NCI-H2196 treated with DMSO at 0.1 percent for 48 hours (cell line): ENCODE results near the gene HIGD2B.
"Not testable (repeated sequence)": the region's sequence is repeated elsewhere in the genome, so short reads cannot be mapped to it uniquely, and the experiment has no call there.

Experiments
- DNase-seq: peaks from one replicate; lab custom pipeline; 2025; ENCODE audit not compliant: unreplicated experiment; lab: John Stamatoyannopoulos, UW

HIGD2B gene

DNA sequence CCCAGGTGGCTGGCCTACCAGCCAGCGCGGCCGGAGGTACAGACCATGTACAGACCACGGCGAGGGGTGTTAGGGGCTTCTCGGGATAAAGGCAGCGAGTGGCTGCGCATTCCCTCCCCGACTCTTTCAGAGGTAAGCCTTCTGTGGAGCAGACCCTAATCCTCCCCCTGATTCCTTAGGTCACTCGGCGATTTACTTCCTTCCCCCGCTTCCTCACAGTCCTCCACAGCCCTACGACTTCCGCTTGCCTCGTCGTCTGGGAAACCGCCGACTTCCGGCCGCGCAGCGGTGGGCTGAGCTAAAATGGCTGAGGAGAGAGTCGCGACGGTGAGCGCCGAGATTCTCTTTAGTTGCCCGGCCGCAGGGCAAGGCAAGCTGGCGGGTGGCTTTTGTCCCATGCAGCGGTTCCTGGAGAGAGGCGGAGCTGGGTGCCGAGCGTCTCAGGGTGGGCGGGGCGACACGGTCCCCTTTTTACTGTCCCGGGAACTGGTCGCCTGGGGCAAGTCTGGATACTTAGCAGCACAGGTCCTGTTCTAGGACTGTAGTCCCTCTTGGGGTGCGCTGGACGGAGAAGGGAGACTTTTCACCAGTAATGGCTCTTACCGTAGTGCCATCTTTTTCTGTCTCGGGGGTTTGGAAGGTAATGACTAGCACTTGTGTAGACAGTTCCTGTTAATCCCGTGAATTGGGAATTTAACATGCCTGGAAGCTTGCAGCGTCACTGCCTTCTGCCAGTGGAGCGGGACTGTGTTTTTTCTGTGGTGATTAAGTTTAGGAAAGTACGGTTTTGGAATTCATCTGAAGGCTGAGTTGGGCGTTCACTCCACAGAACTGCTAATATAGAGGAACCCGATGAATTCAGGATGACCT is at the start of gene HIGD2B, which contains the start of gene BBS4:
Gene HIGD2B, minus strand, starts transcription at position 258 of the 870 bp plus-strand sequence. CDS start 9,808 bp downstream, outside the sequence.
Gene BBS4, plus strand, starts transcription at position 283 of the 870 bp plus-strand sequence. Its CDS starts 21 bp downstream, at position 304.
- DNase-seq = no peak

DNA sequence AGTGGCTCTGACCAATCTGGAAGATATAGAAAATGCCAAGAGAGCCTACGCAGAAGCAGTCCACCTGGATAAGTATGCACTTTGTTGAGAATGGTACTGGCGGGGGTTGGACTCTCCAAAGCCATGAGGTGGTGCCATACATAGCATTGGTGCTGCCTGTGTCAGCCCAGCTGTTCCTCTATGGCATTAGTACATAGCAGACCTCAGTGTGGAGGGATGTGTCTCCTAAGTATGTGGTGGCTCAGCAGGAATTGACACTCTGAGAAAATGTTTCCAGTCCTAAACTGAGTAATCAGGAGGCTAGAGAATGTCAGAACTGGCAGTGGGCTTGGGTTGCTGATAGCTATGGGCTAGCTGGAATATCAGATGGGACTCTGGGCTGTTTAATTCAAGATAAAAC is 49.1 kb upstream of the HIGD2B start:
- DNase-seq = no peak

GRCh38 chr15:72733941-72734738 is 48.2 kb upstream of the HIGD2B start:
- no peak for DNase-seq

- no peak for DNase-seq
Observed at GRCh38 chr15:72732516-72732915, 46.5 kb upstream of the HIGD2B start.

- DNase-seq = no peak
Observed at GRCh38 chr15:72732086-72732485, 46.1 kb upstream of the HIGD2B start.

- no peak for DNase-seq
Observed at GRCh38 chr15:72728821-72729220, 42.8 kb upstream of the HIGD2B start.

DNA sequence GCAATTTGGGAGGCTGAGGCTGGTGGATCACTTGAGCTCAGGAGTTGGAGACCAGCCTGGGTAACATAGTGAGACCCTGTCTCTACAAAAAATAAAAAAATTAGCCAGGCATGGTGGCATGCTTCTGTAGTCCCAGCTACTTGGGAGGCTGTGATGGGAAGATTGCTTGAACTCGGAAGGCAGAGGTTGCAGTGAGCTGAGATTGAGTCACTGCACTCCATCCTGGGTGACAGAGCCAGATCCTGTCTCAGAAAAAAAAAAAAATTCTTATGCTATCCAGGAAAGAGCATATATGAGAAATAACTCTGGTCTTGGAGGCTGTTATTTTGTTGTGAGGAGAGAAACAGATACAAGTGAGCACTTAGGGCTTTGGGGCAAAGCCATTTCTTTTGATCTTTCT is 42.3 kb upstream of the HIGD2B start:
- DNase-seq = not testable (repeated sequence)

DNA sequence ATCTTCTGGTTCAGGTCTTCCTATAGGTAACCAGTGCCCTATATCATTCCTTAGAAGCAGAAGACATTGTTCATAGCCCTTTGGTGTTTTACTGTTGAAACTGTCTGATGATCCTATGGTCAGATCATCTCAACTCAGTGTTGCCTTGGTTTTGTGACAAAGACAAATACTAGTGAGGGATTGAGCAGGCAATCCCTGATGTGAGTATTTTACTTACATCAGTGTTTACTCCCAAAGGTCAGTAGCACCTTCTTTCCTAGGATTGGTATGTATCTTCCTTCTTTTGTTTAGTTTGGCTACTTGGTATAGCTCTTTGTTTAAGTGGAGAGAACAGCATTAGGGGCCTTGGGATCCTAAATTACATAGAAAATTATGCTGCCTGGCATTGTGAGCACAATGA is 41.2 kb upstream of the HIGD2B start:
- no peak for DNase-seq

- DNase-seq = not testable (repeated sequence)
Observed at GRCh38 chr15:72725851-72726250, 39.9 kb upstream of the HIGD2B start.

DNA sequence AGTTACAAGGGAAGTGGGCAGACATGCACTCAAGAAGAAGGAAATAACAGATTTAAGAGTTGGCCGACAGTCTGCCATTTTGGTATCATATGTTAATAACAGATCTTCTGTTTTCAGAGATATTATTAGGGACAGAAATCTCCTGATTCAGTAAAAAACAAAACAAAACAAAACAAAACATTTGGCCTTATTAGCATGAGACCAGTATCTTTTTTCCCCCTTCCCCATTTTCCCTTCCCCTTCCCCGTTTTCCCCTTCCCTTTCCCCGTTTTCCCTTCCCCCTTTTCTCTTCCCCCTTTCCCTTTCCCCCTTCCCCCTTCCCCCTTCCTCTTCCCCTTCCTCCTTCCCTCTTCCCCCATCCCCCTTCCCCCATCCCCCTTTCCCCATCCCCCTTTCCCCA is 39.5 kb upstream of the HIGD2B start:
- no peak for DNase-seq

DNA sequence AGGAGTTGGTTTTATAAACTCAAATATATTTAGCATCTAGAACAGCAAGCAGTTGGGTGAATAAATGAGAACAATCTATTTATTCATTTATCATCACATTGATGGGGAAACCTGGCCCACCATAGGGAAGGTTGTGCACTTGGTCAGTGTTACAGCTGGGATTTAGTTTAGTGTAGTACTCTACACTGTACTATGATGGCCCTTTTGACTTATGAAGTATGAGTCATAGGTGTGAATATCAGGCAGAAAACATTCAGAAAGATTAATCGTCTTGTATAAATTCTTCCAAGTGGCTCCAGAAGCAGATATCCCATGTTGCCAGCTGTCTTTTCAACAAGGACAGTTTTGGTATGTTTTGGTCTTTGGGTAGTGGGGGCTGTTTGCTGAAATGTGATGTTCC is 38.0 kb upstream of the HIGD2B start:
- no peak for DNase-seq

- DNase-seq = peak; percentile 21
Observed at GRCh38 chr15:72722071-72722696, 36.2 kb upstream of the HIGD2B start.

DNA sequence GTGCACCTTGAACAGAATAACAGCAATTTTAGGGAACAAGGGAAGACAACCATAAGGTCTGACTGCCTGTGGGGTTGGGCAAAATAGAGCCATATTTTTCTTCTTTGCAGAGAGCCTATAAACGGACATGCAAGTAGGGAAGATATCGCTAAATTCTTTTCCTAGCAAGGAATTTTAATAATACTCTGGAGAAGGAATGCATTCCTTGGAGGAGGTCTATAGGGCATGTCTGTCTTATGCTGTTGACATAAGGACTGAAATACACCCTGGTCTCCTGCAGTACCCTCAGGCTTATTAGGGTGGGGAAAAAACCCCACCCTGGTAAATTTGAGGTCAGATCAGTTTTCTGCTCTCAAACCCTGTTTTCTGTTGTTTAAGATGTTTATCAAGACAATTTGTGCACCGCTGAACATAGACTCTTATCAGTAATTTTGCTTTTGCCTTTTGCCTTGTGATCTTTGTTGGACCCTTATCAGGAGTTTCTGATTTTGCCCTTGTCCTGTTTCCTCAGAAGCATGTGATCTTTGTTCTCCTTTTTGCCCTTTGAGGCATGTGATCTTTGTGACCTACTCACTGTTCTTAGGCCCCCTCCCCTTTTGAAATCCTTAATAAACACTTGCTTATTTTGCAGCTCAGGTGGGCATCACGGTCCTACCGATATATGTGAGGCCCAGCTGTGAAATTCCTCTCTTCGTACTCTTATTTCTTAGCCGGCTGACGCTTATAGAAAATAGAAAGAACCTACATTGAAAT is 22.7 kb upstream of the HIGD2B start:
- DNase-seq = not testable (repeated sequence)

DNA sequence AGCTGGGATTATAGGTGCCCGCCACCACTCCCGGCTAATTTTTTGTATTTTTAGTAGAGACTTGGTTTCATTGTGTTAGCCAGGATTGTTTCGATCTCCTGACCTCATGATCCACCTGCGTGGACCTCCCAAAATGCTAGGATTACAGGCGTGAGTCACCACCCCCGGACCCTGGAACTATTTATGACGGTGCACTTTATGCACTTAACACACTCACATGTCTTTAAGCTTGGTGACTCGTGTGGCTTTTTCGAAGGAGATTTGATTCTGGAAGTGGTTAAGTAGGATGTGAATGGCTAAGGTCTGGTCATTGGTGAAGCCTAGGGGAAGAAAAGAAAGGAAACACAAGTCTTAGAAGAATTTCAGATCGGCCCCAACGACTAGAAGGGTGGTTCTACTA is 20.3 kb upstream of the HIGD2B start:
- DNase-seq = no peak

- no peak for DNase-seq
Observed at GRCh38 chr15:72700076-72700475, 14.1 kb upstream of the HIGD2B start.

DNA sequence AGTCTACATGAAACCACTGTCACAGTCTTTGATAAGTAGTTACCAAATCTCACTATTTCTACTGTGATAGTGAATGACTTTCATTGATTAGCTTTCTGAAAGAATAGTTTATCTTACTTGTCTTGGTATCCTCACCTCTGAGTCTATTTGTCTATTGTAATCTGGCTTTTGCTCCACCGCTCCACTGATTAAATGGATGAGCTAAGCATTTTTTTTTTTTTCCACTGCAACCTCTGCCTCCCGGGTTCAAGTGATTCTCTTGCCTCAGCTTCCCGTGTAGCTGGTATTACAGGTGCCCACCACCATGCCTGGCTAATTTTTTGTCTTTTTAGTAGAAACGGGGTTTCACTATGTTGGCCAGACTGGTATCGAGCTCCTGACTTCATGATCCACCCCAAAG is 13.0 kb upstream of the HIGD2B start:
- DNase-seq = no peak

DNA sequence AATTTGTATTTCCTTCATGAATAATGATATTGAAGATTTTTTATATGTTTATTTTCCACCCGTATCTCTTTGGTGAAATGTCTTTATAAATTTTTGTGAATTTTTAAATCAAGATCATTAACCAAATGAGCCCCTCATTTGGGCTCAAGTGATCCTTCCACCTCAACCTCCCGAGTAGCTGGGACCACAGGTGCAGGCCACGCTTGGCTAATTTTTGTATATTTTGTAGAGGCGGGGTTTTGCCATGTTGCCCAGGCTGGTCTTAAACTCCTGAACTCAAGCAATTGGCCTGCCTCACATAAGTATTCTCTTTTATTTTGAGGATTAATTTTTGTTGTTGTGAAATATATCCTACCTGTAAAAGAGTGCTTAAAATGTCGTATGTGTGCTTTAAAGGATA is 5.0 kb upstream of the HIGD2B start:
- no peak for DNase-seq

DNA sequence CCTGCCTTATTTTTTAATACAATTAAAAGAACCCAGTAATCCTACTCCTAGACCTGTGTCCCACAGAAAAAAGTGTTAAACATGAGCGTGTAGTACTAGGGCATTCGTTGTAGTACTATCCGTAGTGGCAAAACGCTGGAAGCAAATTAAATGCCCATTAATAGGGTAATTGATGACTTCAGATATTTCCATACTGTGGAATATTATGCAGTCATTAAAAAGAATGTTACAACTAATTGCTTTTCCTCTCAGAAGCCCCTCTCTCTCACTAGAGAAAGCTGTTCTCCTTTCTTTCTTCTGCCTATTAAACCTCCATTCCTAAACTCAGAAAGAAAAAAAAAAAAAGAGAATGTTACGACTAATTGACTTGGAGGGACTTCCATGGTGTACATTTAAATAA is 2.7 kb upstream of the HIGD2B start:
- no peak for DNase-seq

DNA sequence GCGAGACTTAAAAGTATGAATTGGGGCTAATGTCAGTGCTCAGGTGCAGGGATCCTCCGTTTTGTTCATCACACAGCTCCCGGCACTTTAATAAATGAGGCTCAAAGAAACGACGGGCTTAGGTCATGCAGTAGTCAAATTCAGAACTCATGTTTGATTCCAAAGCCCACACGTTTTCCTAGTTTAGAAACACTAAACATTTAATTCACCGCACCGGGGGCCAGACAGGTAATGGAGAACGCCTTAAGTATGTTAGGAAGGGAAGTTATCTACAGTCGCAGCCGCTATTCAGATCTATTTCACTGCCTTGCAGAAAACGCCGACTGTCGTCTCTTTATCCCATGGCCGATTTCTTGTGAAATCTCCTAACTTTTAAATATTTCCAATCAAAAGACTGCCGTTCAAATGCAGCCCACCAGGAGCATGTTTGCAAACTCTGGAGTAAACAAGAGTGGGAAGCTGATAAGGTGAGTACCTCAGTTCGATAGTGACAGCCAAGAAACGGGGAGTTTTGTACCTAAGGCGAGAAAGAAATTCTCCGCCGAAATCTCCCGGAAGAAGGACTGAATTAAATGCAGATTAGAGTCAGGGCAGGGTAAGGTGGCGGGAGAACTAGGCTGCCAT is 569 bp downstream of the HIGD2B start:
- no peak for DNase-seq

DNA sequence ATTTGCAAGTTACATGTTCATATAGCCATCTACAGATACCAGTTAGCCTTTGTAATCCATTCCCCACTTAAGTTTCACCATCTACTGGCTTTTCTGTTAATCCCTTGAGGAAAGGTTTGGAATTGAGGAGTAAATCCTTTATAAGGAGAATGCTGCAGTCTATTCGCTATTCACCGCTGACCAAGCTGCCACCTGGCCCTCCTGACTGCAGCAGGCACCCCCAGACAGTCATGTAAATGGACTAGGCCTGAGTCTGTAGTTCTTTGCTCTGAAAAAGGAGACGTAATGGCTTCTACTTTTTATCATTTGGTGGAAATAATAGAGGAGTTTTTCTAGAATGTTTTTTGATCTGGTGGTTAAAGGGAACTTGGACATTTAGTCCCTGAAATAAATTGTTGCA is 3.2 kb downstream of the HIGD2B start:
- no peak for DNase-seq
